GM21360 (cell line): Measurements from ENCODE around the gene TAS2R4.
"Not testable (repeated sequence)": the region's sequence is repeated elsewhere in the genome, so short reads cannot be mapped to it uniquely, and the experiment has no call there.

Experiments
- ATAC-seq: cut with Tn5 transposase; IDR thresholded peaks from one replicate; pipeline ENCODE4 v1.9.1; 2021; ENCODE audit warnings: mild to moderate bottlenecking, moderate library complexity; ENCODE audit not compliant: unreplicated experiment

Gene TAS2R4

GRCh38 chr7:141822432-141822831, 46.0 kb downstream of the TAS2R4 start:
- not testable (repeated sequence) for ATAC-seq
